ENCODE measurements around the gene TST.
"Not testable (repeated sequence)": the region's sequence is repeated elsewhere in the genome, so short reads cannot be mapped to it uniquely, and the experiment has no call there.

Gene TST

GRCh38 chr22:37007651-37008050 lies 11.6 kb downstream of the TST start:
- Histone ChIP-seq H3K27me3 (ENCODE audit: low read depth) (peaks cover 6% of the 10 kb centered on the region), H3K4me1 (no peaks in the 10 kb centered on the region), H3K4me3 (no peak overlapping the region), H3K36me3 (replicated peaks) (no peaks in the 10 kb centered on the region), H3K9me3 (no peaks in the 10 kb centered on the region)
- in situ Hi-C loops (cut with MboI; ENCODE audit: low sequenced_read_pairs) = no loop called here
- DNase-seq (ENCODE audit: low spot score in 2 of 2) = no peak

GRCh38 chr22:37002633-37003032 lies 16.6 kb downstream of the TST start:
- no peak overlapping the region for H3K4me3 ChIP-seq
- no peaks in the 10 kb centered on the region for H3K9me3 ChIP-seq
- DNase-seq (ENCODE audit: low spot score in 2 of 2) = no peak
- H3K27me3 ChIP-seq (ENCODE audit: low read depth) = peaks cover 4% of the 10 kb centered on the region
- no peaks in the 10 kb centered on the region for H3K36me3 ChIP-seq (replicated peaks)
- H3K4me1 ChIP-seq = no peaks in the 10 kb centered on the region
- in situ Hi-C loops (cut with MboI; ENCODE audit: low sequenced_read_pairs) = no loop called here

- no peaks in the 10 kb centered on the region for H3K36me3 ChIP-seq (replicated peaks)
- DNase-seq (ENCODE audit: low spot score in 2 of 2) = no peak
- no peak overlapping the region for H3K4me3 ChIP-seq
- in situ Hi-C loops (cut with MboI; ENCODE audit: low sequenced_read_pairs) = no loop called here
- H3K4me1 ChIP-seq = no peaks in the 10 kb centered on the region
- peaks cover 4% of the 10 kb centered on the region for H3K27me3 ChIP-seq (ENCODE audit: low read depth)
- H3K9me3 ChIP-seq = no peaks in the 10 kb centered on the region
Observed at GRCh38 chr22:37001826-37002225, 17.4 kb downstream of the TST start.

- Histone ChIP-seq H3K9me3 (no peaks in the 10 kb centered on the region), H3K27me3 (ENCODE audit: low read depth) (no peaks in the 10 kb centered on the region; the same call in 1 of the 2 replicates), H3K4me1 (no peaks in the 10 kb centered on the region), H3K4me3 (no peak overlapping the region), H3K36me3 (replicated peaks) (no peaks in the 10 kb centered on the region)
- DNase-seq (ENCODE audit: low spot score in 2 of 2) = no peak
- in situ Hi-C loops (cut with MboI; ENCODE audit: low sequenced_read_pairs) = no loop called here
Observed at GRCh38 chr22:37000676-37001534, 18.3 kb downstream of the TST start.

GRCh38 chr22:36999463-36999862 lies 19.8 kb downstream of the TST start:
- H3K9me3 ChIP-seq = no peaks in the 10 kb centered on the region
- H3K27me3 ChIP-seq (ENCODE audit: low read depth) = no peaks in the 10 kb centered on the region; the same call in 1 of the 2 replicates
- H3K4me1 ChIP-seq = no peaks in the 10 kb centered on the region
- no peak for DNase-seq (ENCODE audit: low spot score in 2 of 2)
- H3K36me3 ChIP-seq (replicated peaks) = no peaks in the 10 kb centered on the region
- H3K4me3 ChIP-seq = no peak overlapping the region
- in situ Hi-C loops (cut with MboI; ENCODE audit: low sequenced_read_pairs) = no loop called here

GRCh38 chr22:36998620-36999351 lies 20.5 kb downstream of the TST start:
- Histone ChIP-seq H3K9me3 (no peaks in the 10 kb centered on the region), H3K4me1 (no peaks in the 10 kb centered on the region), H3K4me3 (no peak overlapping the region), H3K36me3 (replicated peaks) (no peaks in the 10 kb centered on the region), H3K27me3 (ENCODE audit: low read depth) (peaks cover 2% of the 10 kb centered on the region)
- in situ Hi-C loops (cut with MboI; ENCODE audit: low sequenced_read_pairs) = no loop called here
- no peak for DNase-seq (ENCODE audit: low spot score in 2 of 2)

GRCh38 chr22:36997746-36998145 lies 21.5 kb downstream of the TST start:
- DNase-seq (ENCODE audit: low spot score in 2 of 2) = no peak
- Histone ChIP-seq H3K4me1 (no peaks in the 10 kb centered on the region), H3K4me3 (no peak overlapping the region), H3K27me3 (ENCODE audit: low read depth) (peaks cover 3% of the 10 kb centered on the region), H3K9me3 (no peaks in the 10 kb centered on the region), H3K36me3 (replicated peaks) (no peaks in the 10 kb centered on the region)
- in situ Hi-C loops (cut with MboI; ENCODE audit: low sequenced_read_pairs) = no loop called here

GRCh38 chr22:36991206-36991605 lies 28.0 kb downstream of the TST start:
- in situ Hi-C loops (cut with MboI; ENCODE audit: low sequenced_read_pairs) = no loop called here

GRCh38 chr22:36990457-36990856 lies 28.8 kb downstream of the TST start:
- in situ Hi-C loops (cut with MboI; ENCODE audit: low sequenced_read_pairs) = no loop called here
- no peaks in the 10 kb centered on the region for H3K36me3 ChIP-seq (replicated peaks)
- peaks cover 12% of the 10 kb centered on the region for H3K9me3 ChIP-seq
- H3K4me3 ChIP-seq = no peak overlapping the region
- H3K4me1 ChIP-seq = no peaks in the 10 kb centered on the region
- no peak for DNase-seq (ENCODE audit: low spot score in 2 of 2)
- peaks cover 11% of the 10 kb centered on the region; the same call in 1 of the 2 replicates for H3K27me3 ChIP-seq (ENCODE audit: low read depth)

More at GRCh38 chr22:36991206-36991605, 28.0 kb downstream of the TST start:
- no peak for DNase-seq (ENCODE audit: low spot score in 2 of 2)
- H3K27me3 ChIP-seq (ENCODE audit: low read depth) = peaks cover 11% of the 10 kb centered on the region; the same call in 1 of the 2 replicates
- H3K36me3 ChIP-seq (replicated peaks) = no peaks in the 10 kb centered on the region
- peaks cover 6% of the 10 kb centered on the region for H3K9me3 ChIP-seq
- no peaks in the 10 kb centered on the region for H3K4me1 ChIP-seq
- H3K4me3 ChIP-seq = no peak overlapping the region

GRCh38 chr22:36989012-36989411 lies 30.2 kb downstream of the TST start:
- H3K9me3 ChIP-seq = peaks cover 12% of the 10 kb centered on the region
- in situ Hi-C loops (cut with MboI; ENCODE audit: low sequenced_read_pairs); H3K4me1 ChIP-seq; H3K4me3 ChIP-seq; H3K36me3 ChIP-seq (replicated peaks); DNase-seq (ENCODE audit: low spot score in 2 of 2): not testable (repeated sequence)
- peaks cover 11% of the 10 kb centered on the region; the same call in 1 of the 2 replicates for H3K27me3 ChIP-seq (ENCODE audit: low read depth)

GRCh38 chr22:36988075-36988832 lies 31.0 kb downstream of the TST start:
- in situ Hi-C loops (cut with MboI; ENCODE audit: low sequenced_read_pairs) = no loop called here

GRCh38 chr22:36986242-36986821 lies 32.9 kb downstream of the TST start:
- in situ Hi-C loops (cut with MboI; ENCODE audit: low sequenced_read_pairs) = no loop called here
- no peaks in the 10 kb centered on the region for H3K4me1 ChIP-seq
- peak in 1 of 2 experiments; percentile 36 for DNase-seq (ENCODE audit: low spot score in 2 of 2)
- H3K9me3 ChIP-seq = peaks cover 12% of the 10 kb centered on the region
- H3K4me3 ChIP-seq = no peak overlapping the region
- H3K36me3 ChIP-seq (replicated peaks) = no peaks in the 10 kb centered on the region
- 0 out of 2 replicates have a peak, but pooled peaks cover under 1% of the 10 kb centered on the region for H3K27me3 ChIP-seq (ENCODE audit: low read depth)

More at GRCh38 chr22:36988075-36988832, 31.0 kb downstream of the TST start:
- Histone ChIP-seq H3K27me3 (ENCODE audit: low read depth) (peaks cover 8% of the 10 kb centered on the region; the same call in 1 of the 2 replicates), H3K36me3 (replicated peaks) (no peaks in the 10 kb centered on the region), H3K4me3 (no peak overlapping the region), H3K9me3 (peaks cover 12% of the 10 kb centered on the region), H3K4me1 (no peaks in the 10 kb centered on the region)
- DNase-seq (ENCODE audit: low spot score in 2 of 2) = no peak

- no peaks in the 10 kb centered on the region for H3K4me1 ChIP-seq
- no peaks in the 10 kb centered on the region for H3K36me3 ChIP-seq (replicated peaks)
- peaks cover 12% of the 10 kb centered on the region for H3K9me3 ChIP-seq
- no peaks in the 10 kb centered on the region for H3K27me3 ChIP-seq (ENCODE audit: low read depth)
- in situ Hi-C loops (cut with MboI; ENCODE audit: low sequenced_read_pairs) = no loop called here
- no peak overlapping the region for H3K4me3 ChIP-seq
- DNase-seq (ENCODE audit: low spot score in 2 of 2) = no peak
Observed at GRCh38 chr22:36985211-36985889, 33.9 kb downstream of the TST start.
